Spleen (tissue), 11 donors: ENCODE data around the gene PLD4. TPM values are rescaled to one million over a fixed set of nuclear protein-coding genes. Genes with fewer than 3 reads are reported as not detected.

ENCODE experiments used
- DNase-seq: peaks from one replicate; pipeline ENCODE4 v3.0.0-alpha.2; 2020
- H3K27ac ChIP-seq, 8 donors: fragments of 200-600 bp; sonication (generic) in 7 of 8; 1 replicate in 4 of 8; 2 replicates in 4 of 8; pipeline versions ENCODE4 v1.5.0 to v1.8.0; 2016 to 2021; ENCODE audit warnings: inconsistent platforms in 4 of 8, mild to moderate bottlenecking in 4 of 8, moderate library complexity in 1 of 8
- H3K27me3 ChIP-seq, 7 donors: fragments of 200-600 bp; sonication (generic) in 6 of 7; replicated peaks in 1 of 7; 1 replicate in 4 of 7; 2 replicates in 3 of 7; pipeline versions ENCODE4 v1.5.0 to v1.8.0; 2016 to 2021; ENCODE audit warnings: inconsistent platforms in 3 of 7, mild to moderate bottlenecking in 1 of 7
- H3K36me3 ChIP-seq, 6 donors: fragments of 200-600 bp; sonication (generic) in 5 of 6; 1 replicate in 4 of 6; 2 replicates in 2 of 6; pipeline versions ENCODE4 v1.5.0 to v1.8.0; 2016 to 2021; ENCODE audit warnings: inconsistent platforms in 2 of 6
- H3K4me1 ChIP-seq, 6 donors: fragments of 200-600 bp; sonication (generic) in 5 of 6; 1 replicate in 3 of 6; 2 replicates in 3 of 6; pipeline versions ENCODE4 v1.5.0 to v1.8.0; 2016 to 2021; ENCODE audit warnings: inconsistent platforms in 3 of 6
- H3K4me3 ChIP-seq, 8 donors: fragments of 200-600 bp; sonication (generic) in 7 of 8; 1 replicate in 4 of 8; 2 replicates in 4 of 8; pipeline versions ENCODE4 v1.5.0 to v1.8.0; 2016 to 2021; ENCODE audit warnings: inconsistent platforms in 4 of 8, mild to moderate bottlenecking in 4 of 8, moderate library complexity in 2 of 8
- H3K9me3 ChIP-seq, 8 donors: fragments of 200-600 bp; sonication (generic) in 7 of 8; 1 replicate in 4 of 8; 2 replicates in 4 of 8; pipeline versions ENCODE4 v1.5.0 to v1.8.0; 2016 to 2021; ENCODE audit warnings: inconsistent platforms in 4 of 8
- CTCF ChIP-seq, 11 experiments: fragments of 200-600 bp in 7 of 11; fragments of 450-650 bp in 4 of 11; sonication (generic) in 4 of 11; IDR thresholded peaks in 8 of 11; conservative IDR thresholded peaks in 3 of 11; 1 replicate in 7 of 11; 2 replicates in 4 of 11; pipeline versions ENCODE4 v1.4.0 to v1.8.0; 2016 to 2021; ENCODE audit warnings: antibody characterized with exemption in 11 of 11, inconsistent platforms in 4 of 11, mild to moderate bottlenecking in 1 of 11
- POLR2A ChIP-seq, 3 donors: fragments of 450-650 bp; IDR thresholded peaks; one replicate each; pipeline ENCODE4 v1.5.1; 2017; ENCODE audit warnings: antibody characterized with exemption in 3 of 3, mild to moderate bottlenecking in 1 of 3
- POLR2AphosphoS5 ChIP-seq, 3 donors: sonication (generic); formaldehyde crosslinking; IDR thresholded peaks; one replicate each; pipeline ENCODE4 v1.5.1; 2017; ENCODE audit warnings: antibody characterized with exemption in 3 of 3
- WGBS, 5 donors: extraction: QIAGEN DNeasy Blood & Tissue Kit in 3 of 5; methylation state at CpG; one replicate each; pipeline versions ENCODE4 v1.1.5 to v1.1.7; 2013 to 2018; 5-methylcytosine and 5-hydroxymethylcytosine counted together
- intact Hi-C: fragments of 100-400 bp; cut with DNase I; formaldehyde crosslinking; loops from one replicate; pipeline ENCODE4 v1.15.0; 2023; ENCODE audit warnings: low total_unique reads
- polyA plus RNA-seq, 3 donors: library from polyadenylated mRNA; stranded (reverse); fragments of 200-250 nt; gene quantifications; one replicate each; pipeline ENCODE4 v1.2.1, GENCODE V29; 2013
- total RNA-seq, 7 donors: library from RNA; depleted of rRNA in 3 of 7; stranded (reverse); fragments of >200 nt in 3 of 7; fragmentation: NEBNext Ultra II Directional in 4 of 7; extraction: Animal tissue kit (Norgen Biotek cat#: 25700) in 4 of 7; gene quantifications; one replicate each; pipeline versions ENCODE4 v1.1.0 to v1.2.1, GENCODE V29; 2016 to 2021
- donor health status: healthy with polysubstance abuse.
- donor health status: DM: no; HTN: no; CAD: no; lungs with moderate emphysema.
- donor health status: DM: no; HTN: no; CAD: no.
- donor health status: Bipolar disorder and iron deficiency.
- donor health status: healthy.
- donor health status: DM: no; HTN: no; CAD: no.
- donor health status: DM: yes; HTN: yes; CAD: no.

Gene PLD4
- total and polyA plus RNA-seq, 10 donors = 5.4 to 31.3 (median 22.9) TPM

- H3K27me3 ChIP-seq = no peaks in the 10 kb centered on the region
- H3K36me3 ChIP-seq = no peaks in the 10 kb centered on the region
- no peak overlapping the region for H3K27ac ChIP-seq
- TF ChIP-seq POLR2AphosphoS5 (IDR thresholded peaks at IDR 0.05) = no peak
- TF ChIP-seq POLR2A (IDR thresholded peaks at IDR 0.05) = no peak
- TF ChIP-seq CTCF (IDR thresholded peaks at IDR 0.05 in 8 of 11, conservative IDR thresholded peaks at IDR 0.05 in 3 of 11) = no peak
- no peak for DNase-seq
- intact Hi-C loops = no loop called here
- peaks cover 0 to 7% (median 2%) of the 10 kb centered on the region in 8 donors for H3K9me3 ChIP-seq
- WGBS, 5 donors = 40 to 67% (median 53%) methylated on average over 3 of the region's 3 CpGs
- H3K4me1 ChIP-seq = peaks cover 0 to 25% (median 17%) of the 10 kb centered on the region in 6 donors
- H3K4me3 ChIP-seq = no peak overlapping the region
Observed at GRCh38 chr14:104919993-104920315, 4.7 kb upstream of the PLD4 start.

DNA sequence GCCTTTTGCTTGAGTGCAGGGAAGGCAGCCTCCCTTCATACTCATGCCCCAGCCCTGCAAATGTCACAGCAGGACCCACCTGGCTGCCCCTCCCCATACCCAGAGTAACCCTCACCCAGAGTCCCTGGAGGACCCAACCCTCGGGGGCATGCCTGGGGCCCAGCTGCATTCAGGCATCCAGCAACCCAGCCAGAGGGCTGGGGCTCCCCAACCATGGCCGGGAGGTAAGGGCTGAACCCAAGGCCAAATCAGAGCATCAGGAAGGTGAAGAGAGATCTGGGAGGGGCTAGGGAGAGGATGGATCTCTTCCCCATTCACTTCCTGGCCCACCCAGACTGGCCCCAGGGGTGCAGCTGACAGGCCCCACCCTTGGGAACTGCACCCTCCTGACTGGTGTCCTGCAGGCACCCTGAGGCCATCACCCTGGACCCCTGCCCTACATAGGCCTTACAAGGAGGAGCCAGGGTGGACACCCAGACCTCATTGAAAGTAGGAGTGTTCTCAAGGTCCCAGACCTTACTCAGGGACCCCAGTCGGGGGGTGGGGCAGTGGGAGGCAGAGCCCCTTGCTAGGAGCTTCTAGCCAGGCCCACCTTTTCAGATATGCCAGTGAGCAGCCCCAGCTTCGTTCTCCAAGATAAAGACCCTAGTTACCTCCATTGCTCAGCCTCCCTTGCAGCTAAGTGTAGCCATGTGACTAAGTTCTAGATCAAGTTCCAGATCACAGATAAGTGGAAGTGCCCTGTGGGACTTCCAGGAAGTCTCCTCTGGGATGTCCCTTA lies 849 bp upstream of the PLD4 start:
- intact Hi-C loops = no loop called here
- H3K9me3 ChIP-seq = peaks cover 0 to 7% (median 2%) of the 10 kb centered on the region in 8 donors
- H3K4me3 ChIP-seq = no peak overlapping the region
- H3K4me1 ChIP-seq = peaks cover 11 to 62% (median 44%) of the 10 kb centered on the region in 6 donors
- DNase-seq = peak; percentile 75
- H3K27ac ChIP-seq = peak overlapping the region in 4 of 8 donors; percentile 73 to 90 (median 80)
- 64 to 82% (median 79%) methylated on average over 4 of the region's 4 CpGs for WGBS, 5 donors
- no peaks in the 10 kb centered on the region for H3K36me3 ChIP-seq
- TF ChIP-seq POLR2AphosphoS5 (IDR thresholded peaks at IDR 0.05) (no peak), CTCF (IDR thresholded peaks at IDR 0.05 in 8 of 11, conservative IDR thresholded peaks at IDR 0.05 in 3 of 11) (no peak), POLR2A (IDR thresholded peaks at IDR 0.05) (no peak)
- H3K27me3 ChIP-seq = peaks cover 0 to 22% (median 0%) of the 10 kb centered on the region in 7 donors

- Histone ChIP-seq H3K27ac (peak overlapping the region in 5 of 8 donors; percentile 54 to 90 (median 76)), H3K4me3 (peak overlapping the region in 6 of 8 donors; percentile 8 to 63 (median 26)), H3K9me3 (peaks cover 0 to 7% (median 2%) of the 10 kb centered on the region in 8 donors), H3K4me1 (peaks cover 11 to 62% (median 44%) of the 10 kb centered on the region in 6 donors), H3K36me3 (no peaks in the 10 kb centered on the region), H3K27me3 (peaks cover 0 to 27% (median 0%) of the 10 kb centered on the region in 7 donors)
- peak; percentile 65 for DNase-seq
- intact Hi-C loops = no loop called here
- 38 to 60% (median 52%) methylated on average over 6 to 10 of the region's 10 CpGs for WGBS, 5 donors
- no peak for TF ChIP-seq POLR2AphosphoS5 (IDR thresholded peaks at IDR 0.05)
- no peak for TF ChIP-seq CTCF (IDR thresholded peaks at IDR 0.05 in 8 of 11, conservative IDR thresholded peaks at IDR 0.05 in 3 of 11)
- no peak for TF ChIP-seq POLR2A (IDR thresholded peaks at IDR 0.05)
Observed at GRCh38 chr14:104925214-104925854, 655 bp downstream of the PLD4 start.
